Amniotic stem cell (primary cell): ENCODE measurements around the gene MGST3.
"Not testable (repeated sequence)": the region's sequence is repeated elsewhere in the genome, so short reads cannot be mapped to it uniquely, and the experiment has no call there.

ENCODE experiments used
- DNase-seq: peaks from one replicate; lab custom pipeline; 2025; lab: John Stamatoyannopoulos, UW

Gene MGST3

DNA sequence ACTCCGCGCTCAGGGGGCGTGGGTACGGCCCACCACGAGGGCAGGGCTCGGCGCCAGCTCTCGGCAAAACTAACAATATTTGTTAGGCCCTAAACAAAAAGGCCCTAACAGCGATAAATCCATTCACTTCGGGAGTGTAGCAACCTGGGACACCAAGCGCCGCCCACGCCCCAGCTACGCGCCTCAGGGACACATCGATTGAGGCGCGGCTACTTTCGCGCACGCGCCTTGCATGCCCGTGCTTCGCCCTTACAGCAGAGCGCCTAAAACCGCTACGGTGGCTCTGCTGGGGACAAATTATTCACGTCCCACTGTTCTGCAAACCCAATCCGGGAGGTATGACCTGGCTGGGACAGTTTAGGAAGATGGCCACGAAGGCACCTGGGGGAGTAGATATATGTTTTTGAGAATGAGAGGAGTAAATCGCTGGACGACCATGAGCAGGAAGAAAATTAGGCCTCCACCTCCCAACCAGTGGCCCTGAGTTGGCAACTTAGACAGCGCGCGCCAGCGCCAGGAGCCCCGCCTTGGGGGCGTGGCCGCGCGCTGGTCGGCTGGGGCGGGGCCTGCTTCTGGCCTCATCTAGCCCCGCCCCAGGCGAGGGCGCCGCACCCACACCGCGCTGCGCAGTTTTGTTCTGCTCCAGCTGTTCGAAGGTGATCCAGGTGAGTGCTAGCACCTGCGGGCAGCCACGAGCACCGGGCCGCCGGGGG lies at the start of gene MGST3:
Gene MGST3 (plus strand): TSS at position 606 of the 713 bp plus-strand sequence. CDS start 18,614 bp downstream, outside the sequence.
- DNase-seq = peak; percentile 74

DNA sequence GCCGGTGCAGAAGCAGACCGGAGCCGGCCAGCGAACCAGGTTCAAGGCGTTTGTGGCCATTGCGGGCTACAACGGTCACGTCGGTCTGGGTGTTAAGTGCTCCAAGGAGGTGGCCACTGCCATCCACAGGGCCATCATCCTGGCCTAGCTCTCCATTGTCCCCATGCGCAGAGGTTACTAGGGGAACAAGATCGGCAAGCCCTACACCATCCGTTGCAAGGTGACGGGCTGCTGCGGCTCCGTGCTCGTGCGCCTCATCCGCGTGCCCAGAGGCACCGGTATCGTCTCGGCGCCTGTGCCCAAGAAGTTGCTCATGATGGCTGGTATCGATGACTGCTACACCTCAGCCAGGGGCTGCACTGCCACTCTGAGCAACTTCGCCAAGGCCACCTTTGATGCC lies 49.1 kb upstream of the MGST3 start:
- DNase-seq = no peak

GRCh38 chr1:165586398-165586797 lies 44.6 kb upstream of the MGST3 start:
- DNase-seq = no peak

- DNase-seq = not testable (repeated sequence)
These were observed 39.6 kb upstream of the MGST3 start for GRCh38 chr1:165591391-165591790.

DNA sequence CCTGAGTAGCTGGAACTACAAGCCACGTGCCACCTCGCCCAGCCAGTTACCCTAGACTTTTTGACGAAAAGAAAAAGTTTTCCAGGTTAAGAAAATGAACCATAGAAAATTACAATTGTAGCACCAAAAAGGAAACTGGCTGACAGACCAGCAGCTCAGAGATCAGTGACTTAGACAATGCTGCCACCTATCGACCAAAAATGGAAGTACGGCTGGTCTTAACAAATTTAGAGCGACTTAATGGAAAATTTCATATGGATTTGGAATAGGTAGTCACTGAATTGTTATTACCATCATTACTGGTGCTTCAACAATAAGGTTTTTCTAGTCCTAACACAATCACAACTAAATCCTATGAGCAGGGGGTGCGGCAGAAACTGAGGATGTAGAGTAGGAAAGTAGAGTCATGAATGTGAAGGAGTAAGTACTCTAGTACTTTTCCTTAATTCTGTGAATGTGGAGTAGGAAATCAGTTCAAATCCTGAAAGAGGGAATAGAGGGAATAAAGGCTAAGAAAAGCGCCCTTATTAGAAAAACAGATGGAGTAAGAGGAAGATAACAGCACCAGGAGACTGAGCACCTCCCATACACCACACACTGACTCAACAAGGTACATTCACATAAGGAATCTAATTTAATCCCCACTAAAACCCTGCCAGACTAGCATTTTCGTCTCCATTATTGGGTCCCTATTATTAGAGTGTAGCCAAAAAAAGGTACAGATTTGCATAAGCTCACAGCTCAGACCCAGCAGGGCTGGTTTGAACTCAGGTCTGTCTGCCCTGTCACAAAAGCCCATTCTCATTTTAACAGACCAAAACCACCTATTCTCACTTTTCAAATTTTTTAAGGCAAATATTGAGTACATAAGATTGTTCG lies 37.9 kb upstream of the MGST3 start:
- peak; percentile 32 for DNase-seq

DNA sequence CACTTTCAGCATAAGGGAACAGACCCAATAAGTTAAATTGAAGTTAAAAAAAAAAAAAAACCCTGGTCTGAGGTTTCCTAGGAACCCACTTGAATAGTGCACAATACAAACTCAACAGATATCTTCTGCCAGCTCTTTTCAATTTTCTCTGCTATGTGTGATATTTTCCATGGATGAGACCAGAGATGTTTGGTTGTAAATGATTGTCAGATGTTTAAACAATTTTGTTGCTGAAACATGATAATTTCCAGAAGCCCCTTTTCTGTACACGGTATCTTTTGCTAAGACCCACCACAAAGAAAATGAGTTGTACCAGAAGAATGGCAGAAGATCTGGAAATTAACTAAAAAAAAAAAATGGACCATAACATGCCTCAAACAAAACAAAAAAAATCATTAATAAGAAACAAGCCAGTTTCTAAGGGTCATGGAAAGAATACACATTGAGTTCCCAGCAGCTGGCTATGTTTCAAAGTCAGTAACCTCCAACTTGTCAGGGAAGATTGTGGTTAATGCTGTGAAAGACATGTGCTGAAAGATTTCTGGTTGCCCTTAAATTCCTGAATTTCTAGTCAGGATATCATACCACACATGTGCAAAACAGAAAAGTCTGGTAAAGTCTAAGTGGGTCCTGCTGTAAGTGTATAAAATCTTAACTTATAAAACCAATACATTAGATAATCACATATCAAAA lies 35.6 kb upstream of the MGST3 start:
- no peak for DNase-seq

- DNase-seq = peak; percentile 96
These were observed 33.0 kb upstream of the MGST3 start for GRCh38 chr1:165597883-165598675.

DNA sequence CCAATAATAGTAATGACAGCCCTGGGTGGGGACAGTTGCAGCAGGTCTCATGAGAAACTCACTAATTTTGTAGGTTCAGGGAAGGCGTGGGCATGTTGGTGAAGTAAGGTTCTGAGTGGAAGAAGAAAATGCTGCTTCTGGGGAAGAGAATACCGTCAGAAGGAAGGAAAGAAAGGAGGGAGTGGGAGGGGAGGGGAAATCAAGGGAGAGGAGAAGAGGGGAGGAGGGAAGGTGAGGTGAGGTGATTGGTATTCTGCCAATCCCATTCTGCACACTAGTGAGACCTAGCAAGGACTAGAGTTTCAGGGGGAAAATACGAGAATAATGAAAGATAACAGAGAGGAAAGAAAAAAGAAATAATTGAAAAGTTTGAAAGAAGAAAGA lies 32.4 kb upstream of the MGST3 start:
- DNase-seq = no peak

- no peak for DNase-seq
These were observed 30.2 kb upstream of the MGST3 start for GRCh38 chr1:165600793-165601192.

DNA sequence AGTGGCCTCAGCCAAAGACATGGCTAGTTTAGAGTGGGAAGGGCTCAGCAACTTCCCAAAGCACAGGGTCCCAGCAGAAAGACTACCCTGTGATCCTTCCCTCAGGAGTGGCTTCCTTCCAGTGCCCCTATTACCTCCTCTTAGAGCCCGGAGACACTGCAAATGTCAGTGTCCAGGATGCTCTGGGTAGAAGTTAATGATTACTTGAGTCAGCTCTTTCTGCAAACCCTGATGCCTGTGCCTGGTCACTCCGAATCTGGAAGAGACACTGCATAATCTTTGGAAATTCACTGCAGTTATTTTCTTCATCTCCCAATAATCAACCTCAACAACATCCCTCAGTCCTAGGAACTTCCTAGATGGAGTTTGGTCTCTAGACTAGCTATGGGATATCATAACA lies 27.2 kb upstream of the MGST3 start:
- no peak for DNase-seq

- no peak for DNase-seq
These were observed 25.8 kb upstream of the MGST3 start for GRCh38 chr1:165605246-165605645.

- DNase-seq = not testable (repeated sequence)
These were observed 24.4 kb upstream of the MGST3 start for GRCh38 chr1:165606676-165607075.

DNA sequence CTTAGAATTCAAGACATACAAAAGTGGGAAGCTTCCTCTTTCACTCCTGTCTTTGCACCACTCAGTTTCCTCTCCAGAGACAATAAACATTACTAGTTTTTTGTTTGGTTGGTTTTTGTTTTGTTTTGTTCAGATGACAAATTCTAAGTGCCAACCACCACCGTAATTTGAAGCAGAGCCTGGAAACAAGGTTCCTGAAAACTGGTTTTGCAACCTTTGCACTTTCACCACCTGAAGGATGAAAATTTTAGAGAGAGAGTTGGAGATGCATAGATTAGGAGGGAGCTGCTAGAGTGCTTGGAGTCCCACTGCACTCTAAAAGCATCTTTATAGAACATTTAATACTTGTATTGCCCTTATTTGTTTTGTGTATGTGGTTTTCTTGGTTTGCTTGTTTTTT lies 20.2 kb upstream of the MGST3 start:
- no peak for DNase-seq

DNA sequence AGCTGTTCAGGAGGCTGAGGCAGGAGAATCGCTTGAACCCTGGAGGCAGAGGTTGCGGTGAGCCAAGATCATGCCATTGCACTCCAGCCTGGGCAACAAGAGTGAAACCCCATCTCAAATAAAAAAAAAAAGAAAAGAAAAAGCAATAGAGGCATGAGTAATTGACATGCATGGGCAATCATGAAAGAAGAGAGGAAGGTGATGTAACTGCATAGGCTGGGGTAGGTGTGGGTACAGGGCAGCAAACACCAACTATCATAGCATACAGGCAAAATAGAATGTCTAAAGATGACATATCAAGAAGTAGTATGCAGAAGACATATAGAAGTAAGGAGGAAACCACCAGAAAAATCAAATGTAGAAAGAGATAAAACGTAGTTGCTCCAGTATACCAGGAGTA lies 19.0 kb upstream of the MGST3 start:
- DNase-seq = no peak

DNA sequence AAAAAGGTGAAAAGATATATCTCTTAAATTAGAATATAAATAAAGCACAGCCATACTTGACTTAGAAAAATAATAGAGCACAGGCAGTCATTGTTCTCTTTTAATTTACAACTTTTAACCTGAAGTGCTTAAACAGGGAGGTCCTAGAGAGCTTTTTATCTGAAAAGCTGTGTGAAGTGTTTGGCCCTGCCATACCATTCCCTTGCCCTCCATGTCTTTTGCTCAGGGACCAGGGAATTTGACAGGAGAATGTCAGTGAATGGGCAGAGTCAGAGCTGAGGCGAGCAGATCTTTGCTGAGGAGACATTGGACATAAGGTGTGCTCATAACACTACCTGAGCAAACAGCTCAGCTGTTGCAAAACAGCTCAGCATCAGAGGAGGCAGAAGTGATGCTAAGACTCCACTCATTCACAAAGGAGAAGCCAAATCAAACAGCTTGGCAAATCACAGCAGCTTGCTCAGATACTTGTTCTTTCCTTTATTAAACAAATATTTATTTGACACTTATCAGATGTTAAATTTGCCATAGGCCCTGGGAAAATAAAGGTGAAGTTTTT lies 14.9 kb upstream of the MGST3 start:
- no peak for DNase-seq

DNA sequence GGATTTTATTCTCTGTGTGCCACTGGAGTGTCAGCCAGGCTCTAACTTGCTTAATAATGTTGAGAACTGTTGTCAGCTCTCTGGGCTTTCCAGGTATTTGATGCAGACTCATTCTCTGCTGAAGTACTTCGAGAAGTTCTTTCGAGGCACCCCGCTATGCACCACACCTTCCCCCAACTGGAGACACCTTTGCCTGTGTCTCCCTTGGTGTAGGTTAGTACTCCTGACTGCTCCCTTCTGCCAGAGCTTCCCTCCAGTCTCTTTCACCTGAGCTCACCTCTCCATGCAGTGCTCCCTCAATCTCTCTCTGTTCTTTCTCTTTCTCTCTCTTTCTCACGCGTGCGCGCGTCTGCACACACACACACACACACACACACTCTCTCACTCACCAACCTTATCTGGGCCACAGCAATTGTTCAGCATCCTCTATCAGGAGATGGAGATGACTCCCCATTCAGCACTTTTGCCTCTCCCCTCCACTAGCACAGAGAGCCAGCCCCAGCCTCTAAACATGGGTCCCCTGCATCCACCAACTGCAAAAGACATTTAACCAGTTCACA lies 14.0 kb upstream of the MGST3 start:
- no peak for DNase-seq

DNA sequence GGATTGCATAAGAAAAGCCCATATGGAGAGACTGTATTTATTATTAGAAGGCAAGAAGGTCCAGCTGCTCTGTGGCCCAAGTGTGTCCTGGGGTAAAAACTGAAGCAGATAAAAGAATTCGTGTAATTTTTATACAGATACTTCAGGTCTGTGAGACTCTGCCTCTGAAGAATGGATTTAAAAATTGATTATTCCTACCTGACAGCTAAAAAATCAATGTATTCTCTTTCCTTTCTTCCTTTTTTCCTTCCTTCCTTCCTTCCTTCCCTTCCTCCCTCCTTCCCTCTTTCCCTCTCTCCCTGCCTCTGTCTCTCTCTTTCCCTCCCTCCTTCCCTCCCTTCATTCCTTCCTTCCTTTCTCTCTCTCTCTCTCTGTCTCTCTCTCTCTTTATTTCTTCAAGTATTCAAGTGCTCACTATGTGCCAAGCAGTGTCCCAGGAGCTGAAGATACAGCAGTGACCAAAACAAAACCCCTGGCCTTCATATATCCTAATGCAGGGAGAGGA lies 11.3 kb upstream of the MGST3 start:
- DNase-seq = no peak

DNA sequence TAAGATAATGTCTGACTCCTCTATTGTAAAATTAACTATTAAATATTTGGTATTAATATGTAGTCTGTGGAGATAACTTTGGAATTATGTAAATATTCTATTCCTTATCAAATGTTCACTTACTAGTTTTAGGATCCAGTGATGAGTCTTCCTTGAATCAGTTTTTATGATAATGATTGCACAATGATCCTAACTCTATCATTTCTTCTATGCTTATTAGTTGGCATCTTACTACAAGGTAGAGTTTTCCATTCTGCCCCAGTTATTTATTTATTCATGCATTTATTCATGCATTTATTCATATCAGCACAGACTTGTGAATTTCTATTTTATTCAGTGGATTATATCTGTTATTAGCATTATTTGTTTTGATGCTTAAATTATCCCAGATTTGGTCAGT lies 7.4 kb upstream of the MGST3 start:
- DNase-seq = no peak

DNA sequence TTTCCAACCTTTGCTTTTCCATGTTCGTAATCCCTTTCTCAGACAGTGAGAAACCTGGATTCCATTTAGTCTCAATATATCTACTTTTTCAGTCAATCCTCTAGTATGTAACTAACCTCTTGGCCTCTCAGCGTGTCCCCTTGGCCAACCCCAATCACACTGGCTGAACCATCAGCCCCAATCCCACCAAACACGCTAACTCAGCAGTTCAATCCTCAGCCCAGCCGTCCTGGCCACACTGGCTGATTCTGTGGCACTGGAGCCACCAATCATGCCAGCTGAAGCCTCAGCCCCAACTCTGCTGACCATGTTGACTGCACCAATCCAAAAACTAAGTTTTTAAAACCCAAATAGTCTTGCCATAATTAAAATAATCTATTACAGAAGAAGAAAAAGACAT lies 6.6 kb upstream of the MGST3 start:
- DNase-seq = no peak

- DNase-seq = no peak
These were observed 2.7 kb upstream of the MGST3 start for GRCh38 chr1:165628147-165628822.
